ENCODE results near the gene APOA4.
"Not testable (repeated sequence)": the region's sequence is repeated elsewhere in the genome, so short reads cannot be mapped to it uniquely, and the experiment has no call there.

Gene APOA4

DNA sequence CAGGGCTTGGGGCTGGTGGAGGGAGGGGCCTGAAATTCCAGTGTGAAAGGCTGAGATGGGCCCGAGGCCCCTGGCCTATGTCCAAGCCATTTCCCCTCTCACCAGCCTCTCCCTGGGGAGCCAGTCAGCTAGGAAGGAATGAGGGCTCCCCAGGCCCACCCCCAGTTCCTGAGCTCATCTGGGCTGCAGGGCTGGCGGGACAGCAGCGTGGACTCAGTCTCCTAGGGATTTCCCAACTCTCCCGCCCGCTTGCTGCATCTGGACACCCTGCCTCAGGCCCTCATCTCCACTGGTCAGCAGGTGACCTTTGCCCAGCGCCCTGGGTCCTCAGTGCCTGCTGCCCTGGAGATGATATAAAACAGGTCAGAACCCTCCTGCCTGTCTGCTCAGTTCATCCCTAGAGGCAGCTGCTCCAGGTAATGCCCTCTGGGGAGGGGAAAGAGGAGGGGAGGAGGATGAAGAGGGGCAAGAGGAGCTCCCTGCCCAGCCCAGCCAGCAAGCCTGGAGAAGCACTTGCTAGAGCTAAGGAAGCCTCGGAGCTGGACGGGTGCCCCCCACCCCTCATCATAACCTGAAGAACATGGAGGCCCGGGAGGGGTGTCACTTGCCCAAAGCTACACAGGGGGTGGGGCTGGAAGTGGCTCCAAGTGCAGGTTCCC, 6.5 kb upstream of the APOA4 start, which contains the start of gene APOC3:
APOC3 (plus strand) TSS at position 383 of the 659 bp plus-strand sequence. CDS start 676 bp downstream, outside the sequence.
- DNase-seq (ENCODE audit: low spot score) = no peak

DNA sequence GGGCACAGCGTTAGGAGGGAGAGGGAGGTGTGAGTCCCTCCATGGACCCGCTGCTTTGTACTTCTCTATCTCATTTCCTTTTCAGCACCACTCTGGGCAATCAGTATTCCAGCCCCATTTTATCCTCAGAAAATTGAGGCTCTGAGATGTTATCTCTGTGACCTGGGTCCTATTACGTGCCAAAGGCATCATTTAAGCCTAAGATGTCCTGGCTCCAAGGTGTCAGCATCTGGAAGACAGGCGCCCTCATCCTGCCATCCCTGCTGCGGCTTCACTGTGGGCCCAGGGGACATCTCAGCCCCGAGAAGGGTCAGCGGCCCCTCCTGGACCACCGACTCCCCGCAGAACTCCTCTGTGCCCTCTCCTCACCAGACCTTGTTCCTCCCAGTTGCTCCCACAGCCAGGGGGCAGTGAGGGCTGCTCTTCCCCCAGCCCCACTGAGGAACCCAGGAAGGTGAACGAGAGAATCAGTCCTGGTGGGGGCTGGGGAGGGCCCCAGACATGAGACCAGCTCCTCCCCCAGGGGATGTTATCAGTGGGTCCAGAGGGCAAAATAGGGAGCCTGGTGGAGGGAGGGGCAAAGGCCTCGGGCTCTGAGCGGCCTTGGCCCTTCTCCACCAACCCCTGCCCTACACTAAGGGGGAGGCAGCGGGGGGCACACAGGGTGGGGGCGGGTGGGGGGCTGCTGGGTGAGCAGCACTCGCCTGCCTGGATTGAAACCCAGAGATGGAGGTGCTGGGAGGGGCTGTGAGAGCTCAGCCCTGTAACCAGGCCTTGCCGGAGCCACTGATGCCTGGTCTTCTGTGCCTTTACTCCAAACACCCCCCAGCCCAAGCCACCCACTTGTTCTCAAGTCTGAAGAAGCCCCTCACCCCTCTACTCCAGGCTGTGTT, 5.8 kb upstream of the APOA4 start:
- no peak for DNase-seq (ENCODE audit: low spot score)

DNA sequence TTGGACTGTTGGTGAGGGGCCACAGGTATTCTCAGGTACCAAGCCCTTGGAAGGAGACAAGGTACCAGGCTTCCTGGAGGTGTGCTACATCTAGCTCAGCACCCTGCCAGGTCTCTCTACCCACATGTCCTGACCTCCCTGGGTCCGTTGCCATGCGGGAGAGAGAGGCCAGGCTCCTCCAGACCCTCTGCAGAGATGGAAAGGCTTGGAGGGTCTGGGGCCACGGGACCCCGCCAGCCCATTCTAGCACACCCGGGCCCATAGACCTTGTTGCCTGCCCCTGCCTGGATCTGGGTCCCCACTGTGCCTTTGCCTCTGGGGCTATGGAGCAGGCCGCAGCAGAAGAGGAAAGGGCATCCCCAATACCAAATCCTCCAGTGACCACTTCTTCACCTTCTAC, 4.4 kb upstream of the APOA4 start:
- no peak for DNase-seq (ENCODE audit: low spot score)

DNA sequence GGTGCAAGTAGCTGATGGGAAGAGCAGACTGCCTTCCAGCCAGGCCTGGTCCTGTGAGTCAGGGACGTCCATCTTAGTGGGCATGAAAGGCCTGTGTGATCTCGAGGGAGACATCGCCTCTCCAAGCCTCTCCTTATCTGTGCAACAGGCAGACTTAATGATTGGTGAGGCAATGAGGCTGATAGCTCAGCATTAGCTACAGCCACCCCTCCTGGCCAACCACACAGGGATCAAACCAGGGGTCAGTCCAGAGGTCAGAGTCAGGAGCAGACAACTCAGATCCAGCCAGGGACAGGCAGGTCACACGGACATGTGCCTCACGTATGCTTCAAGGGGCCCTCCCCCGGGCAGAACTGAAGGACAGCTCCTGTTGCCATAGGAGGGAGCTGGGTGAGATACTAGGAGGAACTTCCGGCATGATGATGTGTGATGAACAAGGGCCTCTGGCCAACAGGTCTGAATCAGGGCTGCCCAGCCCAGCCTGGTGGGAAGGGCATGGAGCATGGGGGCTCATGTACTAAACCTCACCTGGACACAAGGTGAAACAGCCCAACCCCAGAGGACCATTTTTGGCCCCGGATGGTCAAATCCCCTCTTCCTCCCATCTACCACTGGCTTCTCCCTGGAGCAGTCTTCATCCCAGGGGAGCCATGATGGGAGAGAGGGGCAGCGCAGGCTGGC, 3.8 kb upstream of the APOA4 start:
- no peak for DNase-seq (ENCODE audit: low spot score)

DNA sequence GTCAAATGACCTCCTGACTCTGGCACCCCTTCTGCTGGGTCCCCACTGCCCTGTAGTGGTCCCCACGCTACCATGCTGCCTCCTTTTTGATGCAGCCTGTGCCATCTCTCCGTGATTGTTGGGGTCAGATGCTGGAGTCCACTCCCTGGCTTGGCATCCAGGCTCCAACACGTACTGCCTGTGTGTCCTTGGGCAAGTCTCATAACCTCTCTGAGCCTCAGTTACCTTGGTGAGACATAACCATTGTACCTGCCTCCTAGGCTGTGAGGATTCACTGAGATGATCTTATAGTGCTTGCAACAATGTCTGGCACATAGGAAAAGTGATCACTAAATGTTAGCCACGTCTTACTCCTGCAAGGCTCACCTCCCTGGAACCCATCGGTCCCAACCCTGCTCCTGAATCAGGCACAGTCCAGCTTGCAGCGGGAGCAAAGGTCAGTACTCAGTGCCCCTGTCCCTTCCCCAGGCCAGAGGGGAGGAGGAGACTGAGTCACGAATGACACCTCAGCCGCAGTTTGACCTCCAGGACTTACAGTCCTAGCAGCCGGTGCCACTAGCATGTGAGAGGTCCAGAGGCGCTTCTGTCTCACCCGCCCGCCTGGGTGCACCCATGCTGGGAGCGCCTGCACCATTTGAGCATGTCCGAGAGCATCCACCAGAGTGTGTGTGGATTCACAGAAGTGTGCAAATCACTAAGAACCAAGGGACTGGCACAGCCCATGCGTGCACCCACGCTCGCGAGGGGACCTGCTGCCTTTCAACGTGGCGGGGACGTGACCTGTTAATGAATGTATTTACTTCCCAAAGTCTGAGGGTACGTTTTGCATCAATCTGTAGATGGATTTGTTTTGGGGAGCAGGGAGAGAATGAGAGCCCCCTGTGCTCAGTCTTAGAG, 3.0 kb upstream of the APOA4 start:
- DNase-seq (ENCODE audit: low spot score) = no peak

DNA sequence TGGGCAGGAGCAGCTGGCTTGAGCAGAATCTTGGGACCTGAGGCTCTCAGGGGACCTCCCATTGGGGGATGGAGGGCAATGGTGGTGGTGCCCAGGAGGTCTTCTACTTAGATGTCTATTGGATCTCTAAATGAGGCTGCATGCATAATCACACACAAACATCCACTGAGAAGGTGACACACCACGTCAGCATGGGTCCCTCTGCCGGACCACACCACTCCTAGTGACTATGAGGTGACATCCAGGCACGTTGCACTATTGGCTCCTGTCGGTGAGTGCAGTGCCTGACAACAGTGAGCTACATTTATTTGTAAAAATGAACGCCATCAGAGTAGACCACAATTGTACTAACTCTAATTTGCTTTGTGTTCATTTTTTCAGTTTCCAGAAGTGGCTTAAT, 2.3 kb upstream of the APOA4 start:
- no peak for DNase-seq (ENCODE audit: low spot score)

DNA sequence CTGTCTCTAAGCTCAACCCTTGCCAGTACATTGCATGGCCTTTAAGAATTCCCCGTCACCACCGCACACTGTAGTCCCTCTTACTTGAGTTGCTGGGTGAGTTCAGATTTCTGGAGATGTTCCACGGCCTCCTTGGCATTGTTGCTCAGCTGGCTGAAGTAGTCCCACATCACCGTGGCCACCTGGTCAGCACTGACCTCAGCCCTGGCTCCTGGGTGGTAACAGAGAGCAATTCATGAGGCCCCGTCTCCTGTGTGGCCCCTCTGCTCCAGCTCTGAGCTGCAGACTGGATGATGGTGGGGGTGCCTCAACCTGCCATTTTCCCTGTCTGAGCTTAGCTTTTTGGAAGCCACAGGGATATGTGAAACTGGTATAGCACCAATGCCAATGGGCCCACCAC, 529 bp downstream of the APOA4 start:
- DNase-seq (ENCODE audit: low spot score) = no peak

DNA sequence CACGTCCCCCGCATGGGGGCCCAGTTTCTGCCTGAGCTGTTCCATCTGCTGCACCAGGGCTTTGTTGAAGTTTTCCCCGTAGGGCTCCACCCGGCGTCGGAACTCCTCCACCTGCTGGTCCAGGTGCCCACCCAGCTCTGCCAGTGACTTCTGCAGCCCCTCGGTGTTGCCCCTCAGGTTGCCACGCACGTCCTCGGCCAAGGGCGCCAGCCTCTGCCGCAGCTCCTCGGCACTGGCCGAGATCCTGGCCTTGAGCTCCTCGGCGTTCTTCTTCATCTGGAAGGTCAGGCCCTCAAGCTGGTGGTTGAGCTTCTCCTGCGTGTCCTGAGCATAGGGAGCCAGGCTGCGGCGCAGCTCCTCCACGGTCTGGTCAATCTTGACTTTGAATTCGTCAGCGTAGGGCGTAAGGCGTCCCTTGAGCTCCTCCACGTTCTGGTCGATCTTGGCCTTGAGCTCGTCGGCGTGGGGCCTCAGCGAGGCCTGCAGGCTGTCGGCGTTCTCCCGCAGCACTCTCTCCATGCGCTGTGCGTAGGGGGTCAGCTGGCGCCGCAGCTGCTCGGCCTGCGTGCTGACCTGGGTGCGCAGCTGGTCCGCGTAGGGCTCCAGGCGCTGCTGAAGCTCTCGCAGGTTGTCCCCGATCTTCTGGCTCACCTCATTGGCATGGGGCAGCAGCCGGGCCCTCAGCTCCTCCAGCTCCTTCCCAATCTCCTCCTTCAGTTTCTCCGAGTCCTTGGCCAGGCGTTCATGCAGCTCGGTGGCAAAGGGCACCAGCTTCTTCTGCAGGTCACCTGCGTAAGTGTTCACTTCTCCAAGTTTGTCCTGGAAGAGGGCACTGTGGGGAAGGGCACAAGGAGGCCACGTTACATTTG, 1.8 kb downstream of the APOA4 start:
- no peak for DNase-seq (ENCODE audit: low spot score)

DNA sequence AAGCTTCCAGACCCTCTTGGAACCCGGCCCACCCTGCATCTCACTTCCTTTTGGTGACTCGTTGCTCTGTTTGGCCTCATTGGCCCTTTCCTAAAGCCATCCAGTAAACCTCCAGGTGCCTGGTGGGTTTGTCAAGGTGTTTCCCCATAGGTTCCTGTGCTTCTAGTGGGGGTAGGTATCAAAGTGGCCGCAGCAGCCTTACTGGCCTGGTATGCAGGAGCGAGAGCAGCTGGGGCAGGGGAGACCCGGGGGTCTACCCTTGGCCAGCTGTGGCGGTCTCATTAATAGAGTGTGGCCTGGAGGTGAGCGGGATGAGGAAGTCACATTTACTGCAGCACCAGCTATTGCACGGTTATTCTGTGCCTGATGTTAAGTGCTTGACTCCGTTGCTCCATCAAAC, 4.1 kb downstream of the APOA4 start:
- DNase-seq (ENCODE audit: low spot score) = no peak

DNA sequence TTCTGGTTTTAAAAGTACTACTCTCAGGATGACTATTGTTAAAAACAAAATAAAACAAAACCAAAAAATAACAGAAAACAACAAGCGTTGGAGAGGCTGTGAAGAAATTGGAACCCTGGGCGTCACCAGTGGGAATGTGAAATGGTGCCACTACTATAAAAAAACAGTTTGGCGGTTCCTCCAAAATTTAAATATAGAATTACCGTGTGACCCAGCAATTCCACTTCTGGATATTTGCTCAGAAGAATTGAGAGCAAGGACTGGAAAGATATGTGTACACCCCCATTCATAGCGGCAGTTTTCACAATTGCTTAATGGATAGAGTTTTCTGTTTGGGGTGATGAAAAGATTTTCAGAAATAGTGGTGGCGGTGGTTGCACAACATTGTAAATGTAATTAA, 8.6 kb downstream of the APOA4 start:
- no peak for DNase-seq (ENCODE audit: low spot score)

DNA sequence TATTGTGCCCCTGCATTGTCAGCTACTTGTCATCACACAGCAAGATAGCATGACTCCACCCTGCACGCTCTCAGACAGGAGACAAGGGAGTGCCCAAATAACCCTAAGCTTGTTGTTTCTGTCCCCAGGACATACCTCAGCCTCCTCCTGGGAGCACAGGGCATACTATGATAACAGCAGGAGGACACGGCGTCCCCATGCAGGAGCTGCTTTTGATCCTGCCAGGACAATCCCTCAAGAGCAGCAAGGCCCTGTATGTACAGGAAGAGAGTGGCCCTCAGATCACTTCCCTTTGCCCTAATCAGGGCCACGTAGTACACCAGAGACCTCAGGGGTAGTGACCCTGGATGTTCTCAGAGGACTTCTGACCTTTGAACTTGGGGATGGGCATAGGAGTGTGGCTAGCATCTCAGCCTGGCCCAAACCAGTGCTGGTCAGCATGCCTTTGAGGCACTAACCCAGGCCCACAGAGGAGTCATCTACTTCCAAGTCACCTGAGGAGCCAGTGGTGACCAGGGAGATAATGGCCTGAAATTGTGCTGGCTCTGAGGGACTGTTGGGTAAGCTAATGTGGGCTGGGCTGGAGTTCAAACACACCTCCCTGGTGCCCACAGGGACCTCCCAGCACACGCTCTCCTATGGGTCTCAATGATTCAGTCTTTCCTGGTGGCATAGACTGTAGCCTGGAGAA, 9.2 kb downstream of the APOA4 start:
- DNase-seq (ENCODE audit: low spot score) = no peak

DNA sequence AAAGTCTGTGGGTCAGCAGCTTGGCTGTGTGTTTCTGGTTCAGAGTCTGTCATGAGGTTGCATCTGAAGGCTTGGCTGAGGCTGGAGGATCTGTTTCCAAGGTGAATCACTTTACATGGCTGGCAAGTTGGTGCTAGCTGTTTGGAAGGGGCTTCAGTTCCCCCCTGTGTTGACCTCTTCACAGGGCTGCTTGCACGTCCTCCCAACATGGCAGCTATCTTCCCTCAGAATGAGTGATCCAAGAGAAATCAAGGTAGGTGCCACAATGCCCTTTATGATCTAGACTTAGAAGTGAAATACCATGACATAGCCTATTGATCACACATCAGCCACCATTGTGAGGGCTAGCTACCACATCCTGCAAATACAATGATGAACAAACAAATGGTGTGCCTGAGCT, 9.9 kb downstream of the APOA4 start:
- DNase-seq (ENCODE audit: low spot score) = no peak

DNA sequence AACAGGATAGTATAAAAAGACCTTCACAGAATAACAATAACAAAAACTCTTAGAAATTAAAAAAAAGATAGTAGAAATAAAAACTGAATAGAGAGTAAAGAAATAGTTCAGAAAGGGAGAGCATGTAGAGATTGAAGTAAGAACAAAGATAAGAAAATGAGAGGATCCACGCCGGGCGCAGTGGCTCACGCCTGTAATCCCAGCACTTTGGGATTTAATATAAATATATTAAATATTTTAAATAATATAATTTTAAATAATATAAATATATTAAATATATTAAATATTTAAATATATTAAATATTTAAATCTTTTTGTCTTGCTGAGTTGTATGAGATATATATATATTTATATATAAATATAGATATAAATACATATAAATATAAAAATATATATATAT, 11.0 kb downstream of the APOA4 start:
- no peak for DNase-seq (ENCODE audit: low spot score)

DNA sequence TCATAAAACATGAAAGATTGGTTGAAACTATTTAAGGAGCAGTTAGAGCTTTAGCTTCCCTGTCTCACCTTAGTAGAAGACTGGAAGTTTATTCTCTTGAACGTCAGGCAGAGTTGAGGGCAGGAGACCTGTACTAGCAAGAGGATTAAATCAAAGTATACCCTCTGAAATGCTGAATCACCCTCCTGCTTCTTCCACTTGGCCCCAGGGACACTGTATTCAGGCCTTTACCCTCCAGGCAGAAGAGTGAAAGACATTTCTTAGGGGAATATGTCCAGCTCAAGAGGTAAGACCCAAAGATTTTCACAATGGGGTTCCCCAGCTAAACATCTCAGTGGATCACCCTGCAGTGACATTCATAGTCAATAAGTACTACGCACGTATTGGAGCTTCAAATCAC, 11.9 kb downstream of the APOA4 start:
- no peak for DNase-seq (ENCODE audit: low spot score)

DNA sequence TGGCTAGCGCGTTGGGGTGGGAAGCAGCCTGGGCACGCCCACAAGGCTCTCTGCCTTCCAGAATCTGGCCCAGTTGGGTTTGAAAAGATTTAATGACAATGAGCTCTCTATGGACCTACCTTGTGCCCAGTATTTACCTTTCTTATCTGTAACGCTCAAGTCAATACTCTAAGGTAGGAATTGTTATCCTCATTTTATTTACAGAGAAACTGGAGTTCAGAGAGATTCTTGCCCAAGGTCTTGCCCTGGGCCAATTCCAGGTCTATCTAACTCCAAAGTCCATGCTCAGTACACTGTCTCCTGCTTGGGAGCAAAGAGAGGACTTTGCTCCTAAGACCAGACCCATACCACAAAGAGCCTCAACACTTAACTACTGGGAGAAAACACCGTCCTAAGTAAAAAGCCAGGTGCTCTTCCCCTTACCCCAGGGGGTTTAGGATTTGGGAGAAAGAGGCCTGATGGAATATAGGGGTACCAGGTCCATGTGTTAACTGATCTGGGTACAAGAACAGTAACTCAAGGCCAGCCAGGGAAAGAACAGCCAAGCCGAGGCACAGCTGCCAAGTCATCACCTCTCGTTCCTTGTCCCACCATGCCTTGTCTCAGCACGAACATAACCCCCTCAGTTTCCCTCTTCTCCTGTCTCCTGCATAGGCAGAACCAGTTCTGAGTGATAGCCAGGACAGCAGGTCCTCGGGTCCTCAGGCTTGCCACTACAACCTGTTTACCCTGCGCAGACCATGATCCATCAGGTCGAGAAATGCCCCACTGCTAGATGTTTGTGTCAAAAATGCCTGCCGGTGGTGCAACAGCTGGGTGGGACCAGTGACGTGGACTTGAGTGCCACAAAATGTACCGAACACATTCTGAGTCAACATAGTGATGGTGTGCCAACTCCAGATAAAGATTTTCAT, 14.6 kb downstream of the APOA4 start:
- no peak for DNase-seq (ENCODE audit: low spot score)

DNA sequence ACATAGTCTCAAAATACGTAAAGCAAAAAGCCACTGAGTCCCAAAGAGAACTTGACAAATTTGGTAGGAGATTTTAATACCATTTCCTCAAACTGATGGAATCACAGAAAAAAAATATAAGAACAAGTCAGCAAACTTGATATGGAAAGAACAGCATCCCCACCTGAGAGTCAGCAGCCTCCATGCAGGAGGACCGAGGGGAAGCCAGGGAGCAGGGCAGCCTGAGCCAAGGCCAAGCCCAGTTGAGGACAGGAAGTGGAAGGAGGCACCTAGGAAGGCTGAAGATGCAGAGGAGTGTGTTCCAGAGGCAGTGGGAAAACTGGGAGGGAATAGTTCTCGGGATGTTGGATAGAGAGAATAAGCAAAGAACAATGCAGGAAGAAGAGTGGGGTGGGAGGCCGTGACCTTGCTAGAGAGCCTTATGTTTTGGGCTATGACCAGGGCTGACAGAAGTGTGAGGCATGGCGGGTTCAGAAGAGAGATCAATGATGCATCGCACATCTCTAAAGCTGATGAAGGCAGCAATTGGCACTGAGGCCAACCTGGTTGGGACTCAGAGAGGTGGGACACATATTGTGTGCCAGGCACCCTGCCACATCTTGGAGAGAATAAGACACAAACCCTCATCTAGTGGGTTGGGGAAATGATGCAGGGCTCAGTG, 15.4 kb downstream of the APOA4 start:
- no peak for DNase-seq (ENCODE audit: low spot score)

DNA sequence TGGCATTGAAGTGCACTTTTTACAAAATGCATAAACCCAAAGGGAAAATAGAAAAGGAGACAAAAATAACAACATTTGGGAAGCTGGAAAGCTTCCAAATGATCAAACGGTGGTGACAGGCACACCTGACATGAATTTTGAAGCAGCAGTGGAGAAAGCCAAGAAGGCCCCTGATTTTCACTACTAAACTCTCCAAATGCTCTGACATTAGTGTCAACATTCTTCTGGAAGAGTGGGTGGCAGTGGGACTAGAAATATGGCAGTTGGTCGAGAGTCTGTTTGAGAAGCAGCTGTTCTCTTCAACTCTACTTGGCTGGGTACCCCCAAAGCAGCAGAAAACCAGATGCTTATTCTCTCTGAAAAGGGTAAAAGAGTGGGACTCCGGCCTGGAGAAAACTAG, 19.1 kb downstream of the APOA4 start:
- DNase-seq (ENCODE audit: low spot score) = no peak

DNA sequence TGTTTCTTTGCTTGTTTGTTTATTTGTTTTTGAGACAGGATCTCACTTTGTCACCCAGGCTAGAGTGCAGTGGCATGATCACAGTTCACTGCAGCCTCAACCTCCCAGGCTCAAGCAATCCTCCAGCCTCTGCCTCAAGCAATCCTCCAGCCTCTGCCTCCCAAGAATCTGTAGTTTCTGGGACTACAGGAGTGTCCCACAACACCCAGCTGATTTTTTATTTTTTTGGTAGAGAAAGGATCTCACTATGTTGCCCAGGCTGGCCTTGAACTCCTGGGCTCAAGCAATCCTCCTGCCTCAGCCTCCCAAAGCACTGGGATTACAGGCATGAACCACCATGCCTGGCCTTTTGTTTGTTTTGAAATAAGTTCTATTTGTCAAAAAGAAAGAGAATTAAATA, 21.4 kb downstream of the APOA4 start:
- DNase-seq (ENCODE audit: low spot score) = not testable (repeated sequence)

DNA sequence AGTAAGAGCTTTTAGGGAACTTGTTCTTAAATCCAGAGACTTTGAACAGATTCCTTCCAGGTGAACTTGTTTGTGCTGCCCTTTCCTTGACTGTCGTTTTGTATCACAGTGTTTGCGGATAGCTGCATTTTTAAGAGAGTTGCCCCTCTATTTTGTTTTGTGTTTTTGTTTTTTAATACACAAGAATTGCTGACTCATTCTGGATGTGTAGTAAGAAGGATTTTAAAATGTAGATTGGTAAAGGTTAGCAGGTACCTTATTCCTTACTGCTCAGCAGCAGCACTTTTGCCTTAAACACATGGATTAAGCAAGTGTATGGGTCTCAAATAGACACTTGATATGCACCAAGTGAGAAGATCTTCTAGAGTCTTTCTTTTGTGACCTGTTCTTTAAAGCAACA, 22.5 kb downstream of the APOA4 start:
- DNase-seq (ENCODE audit: low spot score) = no peak
